GM23248 (cell line): ENCODE data around the gene CHRNB4. TPM values are rescaled to one million over a fixed set of nuclear protein-coding genes. Genes with fewer than 3 reads are reported as not detected.

ENCODE experiments used
- DNase-seq: peaks from one replicate; pipeline ENCODE4 v3.0.0-alpha.2; 2015
- H2AFZ ChIP-seq: fragments of 200-600 bp; sonication (generic); 2 replicates; pipeline ENCODE4 v1.6.1; 2016; ENCODE audit warnings: antibody characterized with exemption
- H3F3A ChIP-seq: fragments of 200-600 bp; sonication (generic); 2 replicates; pipeline ENCODE4 v1.6.1; 2016; ENCODE audit warnings: mild to moderate bottlenecking, antibody characterized with exemption, mixed run types; ENCODE audit not compliant: insufficient read depth
- H3K27ac ChIP-seq: fragments of 200-600 bp; sonication (generic); 2 replicates; pipeline ENCODE4 v1.5.1; 2016; ENCODE audit warnings: mild to moderate bottlenecking
- H3K27me3 ChIP-seq: fragments of 200-600 bp; sonication (generic); replicated peaks from 2 replicates; pipeline ENCODE4 v1.6.1; 2016; ENCODE audit warnings: mild to moderate bottlenecking; ENCODE audit not compliant: insufficient read depth
- H3K36me3 ChIP-seq: fragments of 200-600 bp; sonication (generic); 2 replicates; pipeline ENCODE4 v1.6.1; 2016; ENCODE audit warnings: low read depth, mild to moderate bottlenecking
- H3K4me1 ChIP-seq: fragments of 200-600 bp; sonication (generic); 2 replicates; pipeline ENCODE4 v1.6.1; 2016; ENCODE audit warnings: mild to moderate bottlenecking; ENCODE audit not compliant: insufficient read depth
- H3K4me2 ChIP-seq: fragments of 200-600 bp; sonication (generic); one replicate; pipeline ENCODE4 v1.6.1; 2016; ENCODE audit warnings: mild to moderate bottlenecking; ENCODE audit not compliant: unreplicated experiment
- H3K4me3 ChIP-seq: fragments of 200-600 bp; sonication (generic); 2 replicates; pipeline ENCODE4 v1.5.1; 2016; ENCODE audit warnings: mild to moderate bottlenecking
- H3K79me2 ChIP-seq: fragments of 200-600 bp; sonication (generic); 2 replicates; pipeline ENCODE4 v1.6.1; 2016; ENCODE audit warnings: mild to moderate bottlenecking; ENCODE audit not compliant: insufficient read depth
- H3K9ac ChIP-seq: fragments of 200-600 bp; sonication (generic); 2 replicates; pipeline ENCODE4 v1.6.1; 2016; ENCODE audit warnings: mild to moderate bottlenecking
- H3K9me2 ChIP-seq: fragments of 200-600 bp; sonication (generic); 2 replicates; pipeline ENCODE4 v1.6.1; 2016; ENCODE audit warnings: mixed run types, mild to moderate bottlenecking, moderate library complexity; ENCODE audit not compliant: insufficient read depth
- H3K9me3 ChIP-seq: fragments of 200-600 bp; sonication (generic); one replicate; pipeline ENCODE4 v1.6.1; 2017; ENCODE audit warnings: low read depth
- H4K20me1 ChIP-seq: fragments of 200-600 bp; sonication (generic); 2 replicates; pipeline ENCODE4 v1.6.0; 2016; ENCODE audit not compliant: insufficient read depth
- EZH2 ChIP-seq: fragments of 200-600 bp; sonication (generic); IDR thresholded peaks from 2 replicates; pipeline ENCODE4 v1.6.1; 2018; ENCODE audit warnings: antibody characterized with exemption, mild to moderate bottlenecking; ENCODE audit not compliant: insufficient read depth, poor library complexity, severe bottlenecking
- EZH2phosphoT487 ChIP-seq: fragments of 200-600 bp; sonication (generic); IDR thresholded peaks from 2 replicates; pipeline ENCODE4 v1.6.1; 2018; ENCODE audit warnings: antibody characterized with exemption, moderate library complexity, mild to moderate bottlenecking, low read depth; ENCODE audit not compliant: insufficient read depth
- WGBS, 2 experiments: methylation state at CpG; one replicate each; pipeline ENCODE4 v1.1.6; 2015 to 2017; ENCODE audit warnings: low lambda C conversion rate in 2 of 2, low coverage in 1 of 2; ENCODE audit errors: missing lambda C conversion rate in 2 of 2; 5-methylcytosine and 5-hydroxymethylcytosine counted together
- in situ Hi-C: fragments of 300-500 bp; cut with MboI; formaldehyde crosslinking; loops from 2 replicates; pipeline ENCODE4 v1.15.0; 2020
- polyA plus RNA-seq: library from polyadenylated mRNA; unstranded; fragments of >200 nt; fragmentation: Nextera tagmentation; extraction: Ambion mirVana; gene quantifications from 2 replicates; pipeline ENCODE4 v1.2.1, GENCODE V29; 2016
- total RNA-seq: library from RNA; depleted of rRNA; stranded (reverse); fragments of >200 nt; shearing (Covaris generic); gene quantifications from 2 replicates; pipeline ENCODE4 v1.2.3, GENCODE V29; 2014

Gene CHRNB4
- total and polyA plus RNA-seq, 2 experiments from 2014 or later = not detected

DNA sequence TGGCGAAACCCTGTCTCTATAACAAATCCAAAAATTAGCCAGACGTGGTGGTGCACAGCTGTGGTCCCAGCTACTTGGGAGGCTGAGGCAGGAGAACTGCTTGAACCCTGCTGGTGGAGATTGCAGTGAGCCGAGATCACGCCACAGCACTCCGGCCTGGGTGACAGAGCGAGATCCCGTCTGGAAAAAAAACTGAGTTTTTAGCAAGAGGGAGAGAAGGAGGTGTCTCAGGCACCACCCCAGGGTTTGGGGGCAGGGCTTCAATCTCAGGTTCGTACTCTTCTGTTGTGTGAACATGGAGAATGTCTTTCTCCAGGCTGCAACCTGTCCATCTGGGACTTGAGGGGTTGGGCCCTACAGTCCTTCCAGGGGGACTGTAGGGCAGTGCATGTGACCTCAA is 22.9 kb downstream of the CHRNB4 start:
- no peak for DNase-seq
- Histone ChIP-seq H3K4me2 (no peak overlapping the region), H3K36me3 (no peaks in the 10 kb centered on the region), H3K9me3 (no peaks in the 10 kb centered on the region), H4K20me1 (no peaks in the 10 kb centered on the region), H3K4me3 (no peak overlapping the region), H3K79me2 (no peaks in the 10 kb centered on the region), H3K27ac (no peak overlapping the region), H3K27me3 (peaks cover 40% of the 10 kb centered on the region), H3K9me2 (no peaks in the 10 kb centered on the region), H3K9ac (no peak overlapping the region), H2AFZ (no peak overlapping the region), H3F3A (peaks cover 6% of the 10 kb centered on the region), H3K4me1 (peaks cover 6% of the 10 kb centered on the region; the same call in 1 of the 2 replicates)
- in situ Hi-C loops = no loop called here
- TF ChIP-seq EZH2phosphoT487 (no peak), EZH2 (no peak)
- WGBS, 2 experiments = 73 to 76% methylated on average over 8 of the region's 8 CpGs

DNA sequence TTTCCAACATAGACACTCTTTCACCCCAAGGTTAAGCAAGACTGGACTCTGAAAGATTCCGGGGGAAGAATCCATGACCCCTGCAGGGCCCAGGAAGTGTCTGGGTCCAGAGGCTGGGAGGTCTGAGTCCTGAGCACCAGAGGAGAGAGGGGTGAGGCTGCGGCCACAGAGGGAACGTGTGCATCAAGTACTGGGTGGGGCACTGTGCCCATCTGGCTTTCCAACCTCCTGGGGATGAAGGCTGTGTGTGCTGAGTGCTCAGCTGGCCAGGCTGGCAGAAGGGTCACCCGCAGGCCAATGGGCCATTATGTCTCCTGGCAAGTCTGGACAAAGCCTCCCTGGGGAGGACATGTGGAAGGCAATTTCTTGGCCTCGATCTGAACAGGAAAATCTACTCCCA is 23.5 kb downstream of the CHRNB4 start:
- Histone ChIP-seq H4K20me1 (no peaks in the 10 kb centered on the region), H3K4me1 (peaks cover 6% of the 10 kb centered on the region; the same call in 1 of the 2 replicates), H3K36me3 (no peaks in the 10 kb centered on the region), H3K9me3 (no peaks in the 10 kb centered on the region), H3K27me3 (peaks cover 34% of the 10 kb centered on the region), H3F3A (peaks cover 6% of the 10 kb centered on the region), H3K4me2 (no peak overlapping the region), H3K79me2 (no peaks in the 10 kb centered on the region), H3K9me2 (no peaks in the 10 kb centered on the region), H2AFZ (no peak overlapping the region), H3K27ac (no peak overlapping the region), H3K9ac (no peak overlapping the region), H3K4me3 (no peak overlapping the region)
- no peak for DNase-seq
- no peak for TF ChIP-seq EZH2phosphoT487
- in situ Hi-C loops = no loop called here
- 74 to 75% methylated on average over 5 of the region's 5 CpGs for WGBS, 2 experiments

DNA sequence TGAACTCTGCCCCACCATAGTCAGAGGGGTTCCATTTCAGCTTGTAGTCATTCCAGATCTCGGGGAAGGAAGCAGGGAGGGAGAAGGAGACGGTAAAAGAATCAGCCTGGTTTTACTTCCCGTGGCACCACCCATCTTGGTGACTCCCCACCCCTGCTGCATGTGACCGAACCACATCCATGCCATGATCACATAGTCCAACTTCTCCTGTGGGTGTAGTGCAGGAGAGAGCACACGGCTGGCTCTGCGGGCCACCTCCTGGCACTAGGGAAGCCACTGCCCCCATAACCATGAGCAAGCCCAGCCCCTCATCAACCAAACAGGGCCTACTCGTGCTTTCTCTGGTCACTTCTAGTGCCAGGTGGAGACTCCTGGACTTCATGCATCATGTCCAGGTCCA is 23.9 kb downstream of the CHRNB4 start:
- Histone ChIP-seq H3K79me2 (no peaks in the 10 kb centered on the region), H3K36me3 (no peaks in the 10 kb centered on the region), H3K4me3 (no peak overlapping the region), H2AFZ (no peak overlapping the region), H3F3A (peaks cover 6% of the 10 kb centered on the region), H3K4me2 (no peak overlapping the region), H3K27ac (no peak overlapping the region), H3K4me1 (peaks cover 6% of the 10 kb centered on the region; the same call in 1 of the 2 replicates), H3K9me2 (no peaks in the 10 kb centered on the region), H3K9ac (no peak overlapping the region), H3K27me3 (peaks cover 30% of the 10 kb centered on the region), H3K9me3 (no peaks in the 10 kb centered on the region), H4K20me1 (no peaks in the 10 kb centered on the region)
- TF ChIP-seq EZH2 = no peak
- no peak for TF ChIP-seq EZH2phosphoT487
- in situ Hi-C loops = no loop called here
- no peak for DNase-seq
- WGBS, 2 experiments = 55% methylated on average over 7 of the region's 7 CpGs

DNA sequence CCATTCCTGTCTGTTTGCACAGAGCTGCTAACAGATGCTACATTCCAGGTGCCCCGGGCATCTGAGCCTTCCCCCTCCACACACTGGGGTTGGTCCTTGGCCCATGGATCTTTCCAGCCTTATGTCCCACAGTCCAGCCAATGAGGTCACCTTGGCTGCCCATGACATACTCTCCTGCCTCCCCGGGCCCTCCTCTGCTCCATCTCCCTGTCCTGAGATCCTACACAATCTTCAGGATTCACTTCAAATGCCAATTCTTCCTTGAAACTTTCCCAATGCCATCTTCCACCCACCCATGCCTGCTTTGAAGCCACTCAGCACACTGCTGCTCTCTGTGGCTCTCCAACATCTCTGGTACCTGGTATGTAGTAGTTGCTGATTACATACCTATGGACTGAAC is 24.5 kb downstream of the CHRNB4 start:
- H3F3A ChIP-seq = peaks cover 6% of the 10 kb centered on the region
- H3K4me3 ChIP-seq = no peak overlapping the region
- peaks cover 6% of the 10 kb centered on the region; the same call in 1 of the 2 replicates for H3K4me1 ChIP-seq
- H2AFZ ChIP-seq = no peak overlapping the region
- in situ Hi-C loops = no loop called here
- H3K9ac ChIP-seq = no peak overlapping the region
- H3K79me2 ChIP-seq = no peaks in the 10 kb centered on the region
- H4K20me1 ChIP-seq = no peaks in the 10 kb centered on the region
- no peak overlapping the region for H3K27ac ChIP-seq
- TF ChIP-seq EZH2phosphoT487 = no peak
- no peak for TF ChIP-seq EZH2
- H3K9me2 ChIP-seq = no peaks in the 10 kb centered on the region
- 81 to 88% methylated on average over 2 of the region's 2 CpGs for WGBS, 2 experiments
- H3K9me3 ChIP-seq = no peaks in the 10 kb centered on the region
- DNase-seq = no peak
- no peak overlapping the region for H3K4me2 ChIP-seq
- no peaks in the 10 kb centered on the region for H3K36me3 ChIP-seq
- peaks cover 24% of the 10 kb centered on the region for H3K27me3 ChIP-seq

DNA sequence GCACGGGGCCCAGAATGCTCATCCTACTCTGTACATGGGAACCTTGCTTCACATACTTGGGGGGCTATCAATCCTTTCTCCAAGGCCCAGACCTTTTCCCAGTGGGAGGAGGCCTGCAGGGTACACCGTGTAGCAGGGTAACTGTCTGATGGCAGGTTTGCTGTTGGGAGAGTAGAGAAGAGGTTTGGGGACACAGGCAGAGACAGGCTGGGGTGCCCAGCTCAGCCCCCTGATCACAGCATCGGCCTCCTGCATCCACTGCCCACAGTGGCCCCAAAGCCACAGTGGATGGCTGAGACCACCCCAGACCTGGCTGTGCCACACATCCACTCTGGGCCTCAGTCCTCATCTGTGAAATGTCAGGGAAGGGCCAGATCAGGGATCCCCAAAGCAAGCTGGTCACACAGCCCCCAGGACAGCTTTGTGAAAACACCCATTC is 25.8 kb downstream of the CHRNB4 start:
- WGBS, 2 experiments = 66 to 80% methylated on average over 3 of the region's 3 CpGs
- Histone ChIP-seq H3K4me1 (peaks cover 6% of the 10 kb centered on the region; the same call in 1 of the 2 replicates), H3K9ac (no peak overlapping the region), H4K20me1 (no peaks in the 10 kb centered on the region), H3K36me3 (no peaks in the 10 kb centered on the region), H2AFZ (no peak overlapping the region), H3K9me3 (no peaks in the 10 kb centered on the region), H3K79me2 (no peaks in the 10 kb centered on the region), H3K27me3 (peaks cover 14% of the 10 kb centered on the region), H3K4me2 (no peak overlapping the region), H3K27ac (no peak overlapping the region), H3F3A (peaks cover 6% of the 10 kb centered on the region), H3K4me3 (no peak overlapping the region), H3K9me2 (no peaks in the 10 kb centered on the region)
- DNase-seq = no peak
- TF ChIP-seq EZH2phosphoT487 (no peak), EZH2 (no peak)
- in situ Hi-C loops = no loop called here
